Effector memory CD8-positive, alpha-beta T cell (primary cell): ENCODE measurements around the gene ISCU.
"Not testable (repeated sequence)": the region's sequence is repeated elsewhere in the genome, so short reads cannot be mapped to it uniquely, and the experiment has no call there.

Source experiments
- ATAC-seq: fragments of 150-1000 bp; cut with Tn5 transposase; replicated peaks from 2 replicates; pipeline ENCODE4 v1.10.0; 2021; ENCODE audit warnings: mild to moderate bottlenecking, moderate library complexity
- DNase-seq, 3 experiments: peaks; one replicate each; pipeline ENCODE4 v3.0.0; 2021
- H3K27ac Mint-ChIP-seq, 2 donors: one replicate each; pipeline ENCODE4 v1.8.0; 2022; ENCODE audit warnings: mild to moderate bottlenecking in 2 of 2, mixed read lengths in 2 of 2, moderate library complexity in 2 of 2
- H3K27me3 Mint-ChIP-seq, 2 donors: one replicate each; pipeline ENCODE4 v1.8.0; 2022; ENCODE audit warnings: mixed read lengths in 2 of 2
- H3K36me3 Mint-ChIP-seq: one replicate; pipeline ENCODE4 v1.8.0; 2022; ENCODE audit warnings: mild to moderate bottlenecking, moderate library complexity, mixed read lengths; ENCODE audit not compliant: insufficient read depth
- H3K4me1 Mint-ChIP-seq, 2 donors: one replicate each; pipeline ENCODE4 v1.8.0; 2022; ENCODE audit warnings: low read depth in 2 of 2, mixed read lengths in 2 of 2
- H3K4me3 Mint-ChIP-seq, 2 donors: one replicate each; pipeline ENCODE4 v1.8.0; 2022; ENCODE audit warnings: mild to moderate bottlenecking in 2 of 2, mixed read lengths in 2 of 2, moderate library complexity in 2 of 2
- H3K9me3 Mint-ChIP-seq, 2 donors: one replicate each; pipeline ENCODE4 v1.8.0; 2022; ENCODE audit warnings: mixed read lengths in 2 of 2

Gene ISCU

DNA sequence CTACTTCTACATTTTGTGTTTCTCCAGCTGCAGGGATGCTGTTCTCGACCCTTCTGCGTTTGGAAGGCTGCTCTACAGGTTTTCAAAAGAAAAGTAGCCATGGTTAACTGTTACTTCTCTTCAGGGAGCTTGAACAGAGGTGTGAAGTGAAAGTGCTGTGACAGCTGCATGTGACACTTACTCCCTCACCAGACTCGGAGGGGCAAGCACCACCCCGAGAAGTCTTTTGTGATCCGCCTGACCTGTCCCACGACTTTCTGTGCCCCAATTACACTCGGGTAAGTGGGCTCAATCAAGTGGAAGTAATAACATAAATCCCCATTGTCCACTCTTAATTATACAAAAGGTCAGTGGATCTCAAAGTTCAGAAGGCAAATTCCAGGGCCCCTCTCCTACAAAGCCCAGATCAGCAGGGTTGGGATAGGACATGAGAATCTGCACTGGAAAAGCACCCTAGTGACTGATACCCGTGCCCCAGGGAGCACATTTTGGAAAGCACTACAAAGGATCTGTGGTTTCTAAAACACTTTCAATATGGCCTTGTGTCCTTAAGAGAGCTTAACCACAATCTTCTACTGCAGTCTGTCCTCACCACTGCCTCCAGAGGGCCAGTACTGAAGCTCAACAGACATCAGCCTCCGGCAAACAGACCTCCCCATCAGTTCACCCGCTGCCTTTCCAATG is 35.8 kb upstream of the ISCU start:
- Mint-ChIP-seq H3K4me1 (peaks cover 5 to 17% of the 10 kb centered on the region in 2 donors), H3K9me3 (no peaks in the 10 kb centered on the region), H3K36me3 (peaks cover 91% of the 10 kb centered on the region), H3K4me3 (no peak overlapping the region), H3K27ac (peak overlapping the region; percentile 67 to 83), H3K27me3 (no peaks in the 10 kb centered on the region)
- ATAC-seq (no peak), DNase-seq (no peak)

DNA sequence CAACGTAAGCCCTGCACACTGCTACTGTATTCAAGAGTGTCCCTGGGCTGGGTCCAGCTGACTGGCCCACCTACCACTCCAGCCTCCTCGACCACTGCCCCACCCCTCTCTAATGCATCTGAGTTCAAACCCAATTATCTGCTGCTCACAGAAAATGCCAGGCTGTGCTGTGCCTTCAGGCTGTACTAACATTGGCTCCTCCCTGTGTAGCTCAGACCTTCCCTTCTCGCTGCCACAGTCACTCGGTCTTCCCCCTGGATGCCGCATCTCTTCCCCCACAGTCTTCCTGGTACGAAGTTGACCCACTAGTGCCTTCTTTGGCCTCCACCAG is 35.3 kb upstream of the ISCU start:
- H3K4me3 Mint-ChIP-seq = no peak overlapping the region
- H3K9me3 Mint-ChIP-seq = no peaks in the 10 kb centered on the region
- DNase-seq = no peak
- peaks cover 89% of the 10 kb centered on the region for H3K36me3 Mint-ChIP-seq
- H3K27ac Mint-ChIP-seq = peak overlapping the region; percentile 67 to 83
- H3K27me3 Mint-ChIP-seq = no peaks in the 10 kb centered on the region
- ATAC-seq = no peak
- H3K4me1 Mint-ChIP-seq = peaks cover 5 to 17% of the 10 kb centered on the region in 2 donors

DNA sequence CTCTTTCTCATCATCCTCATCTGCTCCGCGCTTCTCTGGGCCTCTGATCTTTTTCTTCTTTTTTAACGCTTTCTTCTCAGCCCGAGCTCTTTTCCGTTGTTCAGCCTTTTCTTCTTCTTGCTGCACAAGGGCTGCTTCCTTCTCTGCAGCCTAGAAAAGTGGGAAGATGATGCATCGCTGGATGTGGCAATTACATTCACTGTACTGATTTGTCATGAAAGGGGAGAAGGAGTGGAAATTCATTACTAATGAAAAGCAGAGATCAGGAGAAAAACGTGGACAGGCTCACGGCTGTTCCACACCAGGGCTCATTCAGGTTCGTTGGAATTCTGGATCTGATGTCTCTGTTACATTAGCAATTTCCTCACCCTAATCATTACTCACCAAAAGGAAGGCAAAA is 32.2 kb upstream of the ISCU start:
- H3K4me1 Mint-ChIP-seq = peaks cover 5 to 17% of the 10 kb centered on the region in 2 donors
- DNase-seq (no peak), ATAC-seq (no peak)
- H3K27me3 Mint-ChIP-seq = no peaks in the 10 kb centered on the region
- H3K9me3 Mint-ChIP-seq = no peaks in the 10 kb centered on the region
- peaks cover 90% of the 10 kb centered on the region for H3K36me3 Mint-ChIP-seq
- peak overlapping the region in 1 of 2 donors; percentile 38 for H3K27ac Mint-ChIP-seq
- no peak overlapping the region for H3K4me3 Mint-ChIP-seq

DNA sequence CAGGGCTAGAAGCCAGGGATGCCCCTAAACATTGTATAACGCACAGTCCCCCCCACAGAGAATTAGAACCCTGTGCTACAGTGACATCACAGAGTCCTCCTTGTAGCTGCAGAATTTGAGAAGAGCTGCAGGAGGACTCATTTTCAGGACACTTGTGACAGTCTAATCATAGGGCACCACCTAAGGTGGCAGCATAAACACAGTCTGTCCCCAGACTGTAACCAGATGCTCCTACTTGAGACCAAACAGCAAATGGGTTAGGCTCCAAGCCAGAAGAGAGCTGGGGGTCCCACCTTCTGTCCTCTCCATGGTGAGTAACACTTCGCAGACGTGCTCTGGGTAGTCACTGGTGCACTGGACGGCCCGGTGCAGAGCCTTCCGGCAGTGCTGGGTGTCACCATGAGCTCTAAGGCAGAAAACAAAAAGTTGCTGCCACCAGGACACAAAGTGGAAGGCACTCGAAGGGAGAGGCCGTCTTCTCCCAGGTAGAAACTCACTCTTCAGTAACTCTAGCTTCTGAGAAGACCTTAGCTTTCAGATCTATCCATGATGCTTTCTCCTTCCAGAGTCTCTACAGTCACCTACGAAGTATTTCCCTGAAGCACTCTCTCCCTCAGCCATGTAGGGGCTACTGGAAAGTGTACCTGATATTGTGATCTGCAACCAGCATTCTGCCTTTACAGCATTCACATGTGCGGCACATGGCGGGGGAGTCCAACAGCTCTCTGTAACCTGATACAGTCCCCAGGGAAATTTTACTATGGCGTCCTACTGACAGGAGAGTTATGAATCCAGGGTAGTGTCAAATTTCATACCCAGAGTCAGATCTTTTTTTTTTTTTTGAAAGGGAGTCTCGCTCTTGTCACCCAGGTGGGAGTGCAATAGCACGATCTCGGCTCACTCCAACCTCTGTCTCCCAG is 30.2 kb upstream of the ISCU start:
- ATAC-seq (no peak), DNase-seq (no peak)
- Mint-ChIP-seq H3K4me1 (peaks cover 2 to 14% of the 10 kb centered on the region in 2 donors), H3K27ac (no peak overlapping the region), H3K27me3 (no peaks in the 10 kb centered on the region), H3K4me3 (no peak overlapping the region), H3K36me3 (peaks cover 90% of the 10 kb centered on the region), H3K9me3 (no peaks in the 10 kb centered on the region)

DNA sequence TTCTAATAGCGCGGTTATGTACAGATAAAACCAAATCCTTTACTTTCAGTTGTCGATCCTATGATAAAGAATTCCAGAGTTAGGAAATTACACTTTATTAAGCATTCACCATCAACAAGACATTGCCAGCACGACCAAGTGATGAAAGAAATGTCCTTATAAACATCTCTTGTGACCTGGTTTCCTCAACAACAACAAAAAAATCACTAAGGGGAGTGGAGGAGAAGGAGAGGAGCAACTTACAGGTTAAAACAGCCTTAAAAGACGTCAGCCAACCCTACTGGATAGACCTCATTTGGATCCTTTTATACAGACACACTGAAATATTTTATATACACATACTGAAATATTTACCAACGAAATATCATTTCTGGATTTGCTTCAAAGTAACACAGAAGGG is 24.2 kb upstream of the ISCU start:
- ATAC-seq = no peak
- peaks cover 78% of the 10 kb centered on the region for H3K36me3 Mint-ChIP-seq

DNA sequence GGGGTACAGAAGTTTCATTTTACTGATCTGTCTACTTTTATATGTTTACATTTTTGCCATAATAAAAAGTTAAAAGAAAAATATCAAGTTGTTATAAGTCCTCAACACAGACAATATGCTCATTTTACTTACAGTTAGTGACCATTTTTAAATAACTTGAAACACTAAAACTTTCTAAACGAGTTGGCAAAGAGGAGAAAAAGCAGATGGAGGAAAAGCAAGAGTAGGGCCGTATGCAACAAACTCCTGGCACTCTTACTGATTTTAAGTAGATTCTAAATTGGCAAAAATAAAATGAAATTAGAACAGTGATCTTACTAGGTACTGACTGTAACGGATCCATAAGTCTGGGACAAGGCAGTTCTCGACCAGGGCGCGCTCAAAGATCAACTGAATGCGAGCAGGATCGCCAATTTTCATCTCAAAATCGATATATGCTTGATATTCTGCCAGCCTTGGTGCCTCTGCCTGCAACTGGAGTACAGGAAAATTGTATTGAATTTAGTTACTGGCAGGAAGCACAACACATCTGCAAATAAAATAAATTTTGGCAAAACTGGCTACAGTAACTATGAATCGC is 23.7 kb upstream of the ISCU start:
- peak overlapping the region; percentile 46 to 66 for H3K27ac Mint-ChIP-seq
- DNase-seq (no peak), ATAC-seq (no peak)
- H3K9me3 Mint-ChIP-seq = no peaks in the 10 kb centered on the region
- peaks cover 5 to 19% of the 10 kb centered on the region in 2 donors for H3K4me1 Mint-ChIP-seq
- no peaks in the 10 kb centered on the region for H3K27me3 Mint-ChIP-seq
- peaks cover 77% of the 10 kb centered on the region for H3K36me3 Mint-ChIP-seq
- H3K4me3 Mint-ChIP-seq = no peak overlapping the region

More for the DNA sequence above, 24.2 kb upstream of the ISCU start:
- Mint-ChIP-seq H3K9me3 (no peaks in the 10 kb centered on the region), H3K4me1 (peaks cover 2 to 19% of the 10 kb centered on the region in 2 donors), H3K4me3 (no peak overlapping the region), H3K27me3 (no peaks in the 10 kb centered on the region), H3K27ac (peak overlapping the region; percentile 46 to 66)
- no peak for DNase-seq

DNA sequence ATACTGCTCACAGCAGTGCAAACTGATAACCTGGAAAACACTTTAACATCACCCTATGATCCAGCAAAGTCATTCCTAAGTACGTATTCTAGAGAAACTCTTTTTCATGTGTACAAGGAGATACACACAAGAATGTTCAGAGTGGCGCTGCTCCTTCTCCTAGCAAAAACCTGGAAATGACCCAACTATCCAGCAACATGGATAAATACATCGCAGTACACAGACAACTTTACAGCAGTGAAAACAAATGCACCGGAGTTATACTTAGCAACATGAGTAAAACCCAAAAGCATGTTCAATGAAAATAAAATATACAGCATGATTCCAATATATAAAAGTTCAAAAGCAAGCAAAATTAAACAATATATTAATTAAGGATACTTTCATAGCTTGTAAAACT is 20.1 kb upstream of the ISCU start:
- Mint-ChIP-seq H3K27me3 (no peaks in the 10 kb centered on the region), H3K27ac (peak overlapping the region in 1 of 2 donors; percentile 78), H3K4me3 (no peak overlapping the region), H3K36me3 (peaks cover 74% of the 10 kb centered on the region), H3K9me3 (no peaks in the 10 kb centered on the region), H3K4me1 (peaks cover 6 to 19% of the 10 kb centered on the region in 2 donors)
- ATAC-seq = no peak
- DNase-seq = no peak

DNA sequence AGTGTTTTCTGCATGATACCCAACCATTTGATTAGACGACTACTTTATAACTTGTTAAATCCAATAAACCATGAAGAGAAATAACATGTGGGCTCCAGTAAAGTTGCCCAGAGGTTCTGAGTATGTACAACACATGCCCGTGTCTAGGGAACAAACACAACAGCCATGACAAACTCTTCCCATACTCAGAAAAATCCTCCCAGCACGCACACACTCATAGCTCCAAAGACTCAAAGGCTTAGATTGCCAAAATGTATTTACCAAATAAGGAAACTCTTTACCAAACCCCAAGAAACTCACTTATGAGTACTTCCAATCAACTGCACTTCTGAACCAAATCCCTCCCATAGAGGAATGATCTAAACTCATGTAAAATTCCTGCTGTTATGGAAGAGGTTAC is 18.7 kb upstream of the ISCU start:
- Mint-ChIP-seq H3K4me1 (peaks cover 6 to 17% of the 10 kb centered on the region in 2 donors), H3K4me3 (no peak overlapping the region), H3K9me3 (no peaks in the 10 kb centered on the region), H3K36me3 (peaks cover 74% of the 10 kb centered on the region), H3K27me3 (no peaks in the 10 kb centered on the region), H3K27ac (no peak overlapping the region)
- DNase-seq (no peak), ATAC-seq (no peak)

DNA sequence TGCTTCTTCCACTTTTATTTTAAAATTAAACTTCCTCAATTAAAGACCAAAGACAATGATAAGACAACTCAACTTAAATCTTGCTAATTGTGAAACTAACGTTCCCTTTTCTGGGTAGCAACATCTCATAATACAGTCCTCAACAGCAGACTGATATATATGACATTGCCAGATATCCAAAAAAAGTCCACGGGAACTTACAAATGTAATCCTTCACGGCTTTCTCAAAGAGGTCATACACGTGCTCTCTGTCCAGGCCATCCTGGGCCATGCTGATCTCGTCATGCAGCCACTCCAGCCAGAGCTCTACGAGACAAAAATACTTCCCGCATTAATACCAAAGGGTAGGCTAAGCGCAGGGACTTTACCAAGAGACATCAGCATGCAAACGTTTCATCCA is 14.7 kb upstream of the ISCU start:
- H3K36me3 Mint-ChIP-seq = peaks cover 73% of the 10 kb centered on the region
- no peak for ATAC-seq
- peaks cover 29 to 30% of the 10 kb centered on the region in 2 donors for H3K4me1 Mint-ChIP-seq
- no peaks in the 10 kb centered on the region for H3K27me3 Mint-ChIP-seq
- no peaks in the 10 kb centered on the region for H3K9me3 Mint-ChIP-seq
- no peak for DNase-seq
- H3K4me3 Mint-ChIP-seq = no peak overlapping the region
- peak overlapping the region in 1 of 2 donors; percentile 52 for H3K27ac Mint-ChIP-seq

DNA sequence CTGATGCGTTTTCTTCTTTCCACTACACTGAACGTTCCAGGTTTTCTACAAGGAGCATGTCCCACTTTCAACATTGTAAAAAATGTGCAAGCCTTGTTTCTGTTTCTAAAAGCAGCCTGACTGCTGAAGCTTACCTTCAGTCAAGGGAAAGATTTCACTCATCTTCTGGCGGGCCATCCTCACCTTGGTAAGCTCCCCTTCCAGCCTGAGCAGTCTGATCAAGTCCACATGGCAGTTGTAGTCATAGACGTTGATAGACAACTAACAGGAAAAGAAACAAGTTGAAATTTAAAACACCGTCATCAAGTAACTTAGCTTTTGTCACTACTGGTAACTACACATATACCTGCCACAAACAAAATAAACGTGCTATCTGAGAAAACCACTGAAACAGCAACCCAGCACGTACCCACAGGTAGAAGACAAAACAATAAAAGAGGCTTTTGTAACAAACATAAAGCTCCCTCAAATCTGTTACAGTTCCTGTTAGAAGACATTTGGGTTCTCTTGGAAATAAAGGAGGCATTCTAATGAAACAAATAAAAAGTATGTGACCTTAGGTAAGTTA is 13.4 kb upstream of the ISCU start:
- Mint-ChIP-seq H3K36me3 (peaks cover 66% of the 10 kb centered on the region), H3K4me1 (peaks cover 35 to 43% of the 10 kb centered on the region in 2 donors)

DNA sequence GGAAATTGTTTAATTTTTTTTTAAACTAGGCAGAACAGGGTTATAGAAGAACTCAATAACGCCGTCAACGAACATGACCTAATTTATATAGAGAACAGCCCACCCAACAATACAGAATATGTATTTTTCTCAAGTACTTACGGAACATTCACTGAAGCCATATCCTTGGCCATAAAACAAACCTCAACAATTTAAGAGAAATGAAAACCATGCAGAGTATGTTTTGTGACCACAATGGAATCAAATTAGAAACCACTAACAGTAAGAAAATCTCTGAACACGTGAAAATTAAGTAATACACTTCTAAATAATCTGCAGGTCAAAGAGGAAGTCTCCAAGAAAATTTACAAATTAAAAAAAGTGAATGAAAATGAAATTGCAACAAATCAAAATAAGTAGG is 10.9 kb upstream of the ISCU start:
- ATAC-seq = no peak
- no peak for DNase-seq
- Mint-ChIP-seq H3K27me3 (no peaks in the 10 kb centered on the region), H3K27ac (peak overlapping the region; percentile 19 to 76), H3K36me3 (peaks cover 46% of the 10 kb centered on the region), H3K9me3 (no peaks in the 10 kb centered on the region), H3K4me1 (peaks cover 40 to 58% of the 10 kb centered on the region in 2 donors), H3K4me3 (peak overlapping the region; percentile 9 to 55)

More for the DNA sequence above, 13.4 kb upstream of the ISCU start:
- no peaks in the 10 kb centered on the region for H3K27me3 Mint-ChIP-seq
- no peak overlapping the region for H3K4me3 Mint-ChIP-seq
- H3K27ac Mint-ChIP-seq = peak overlapping the region in 1 of 2 donors; percentile 19
- ATAC-seq = no peak
- H3K9me3 Mint-ChIP-seq = no peaks in the 10 kb centered on the region
- DNase-seq = no peak

DNA sequence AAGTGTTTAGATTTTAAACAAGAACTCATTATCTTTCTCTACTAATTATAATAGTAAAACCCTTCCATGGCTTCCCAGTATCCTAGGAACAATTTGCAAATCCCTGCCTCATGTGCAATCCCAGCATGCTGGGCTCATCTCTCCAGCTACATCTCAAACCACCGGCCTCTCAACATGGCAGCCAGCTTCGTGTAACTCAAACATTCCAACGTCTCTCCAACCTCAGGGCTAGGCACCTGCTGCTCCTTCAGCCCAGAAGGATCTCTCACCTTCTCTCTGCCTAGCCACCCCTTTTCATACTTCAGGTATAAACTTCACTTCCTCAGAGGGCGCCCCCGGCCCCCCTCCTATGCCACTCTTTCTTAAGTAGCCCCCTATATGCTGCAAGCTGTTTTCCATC is 8.6 kb upstream of the ISCU start:
- Mint-ChIP-seq H3K36me3 (peaks cover 38% of the 10 kb centered on the region), H3K4me1 (peaks cover 52 to 71% of the 10 kb centered on the region in 2 donors), H3K9me3 (no peaks in the 10 kb centered on the region), H3K27me3 (no peaks in the 10 kb centered on the region), H3K4me3 (peak overlapping the region; percentile 2 to 30), H3K27ac (peak overlapping the region; percentile 39 to 65)
- DNase-seq (no peak), ATAC-seq (no peak)

DNA sequence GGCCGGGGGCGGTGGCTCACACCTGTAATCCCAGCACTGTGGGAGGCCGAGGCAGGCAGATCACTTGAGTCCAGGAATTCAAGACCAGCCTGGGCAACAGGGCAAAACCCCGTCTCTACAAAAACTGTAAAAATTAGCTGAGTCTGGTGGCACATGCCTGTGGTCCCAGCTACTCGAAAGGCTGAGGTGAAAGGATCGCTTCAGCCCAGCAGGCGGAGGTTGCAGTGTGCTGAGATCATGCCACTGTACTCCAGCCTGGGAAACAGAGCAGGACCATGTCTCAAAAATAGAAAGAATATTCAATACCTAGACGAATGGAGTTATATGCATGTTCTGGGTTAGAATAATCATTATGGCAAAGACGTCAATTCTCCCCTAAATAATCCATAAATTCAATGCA is 7.0 kb upstream of the ISCU start:
- ATAC-seq, H3K27me3 Mint-ChIP-seq, H3K27ac Mint-ChIP-seq, H3K9me3 Mint-ChIP-seq, DNase-seq: not testable (repeated sequence)
- Mint-ChIP-seq H3K36me3 (peaks cover 35% of the 10 kb centered on the region), H3K4me3 (peak overlapping the region in 1 of 2 donors; percentile 6), H3K4me1 (peaks cover 57 to 76% of the 10 kb centered on the region in 2 donors)
